Measurements from ENCODE around the gene RTP4.

DNA sequence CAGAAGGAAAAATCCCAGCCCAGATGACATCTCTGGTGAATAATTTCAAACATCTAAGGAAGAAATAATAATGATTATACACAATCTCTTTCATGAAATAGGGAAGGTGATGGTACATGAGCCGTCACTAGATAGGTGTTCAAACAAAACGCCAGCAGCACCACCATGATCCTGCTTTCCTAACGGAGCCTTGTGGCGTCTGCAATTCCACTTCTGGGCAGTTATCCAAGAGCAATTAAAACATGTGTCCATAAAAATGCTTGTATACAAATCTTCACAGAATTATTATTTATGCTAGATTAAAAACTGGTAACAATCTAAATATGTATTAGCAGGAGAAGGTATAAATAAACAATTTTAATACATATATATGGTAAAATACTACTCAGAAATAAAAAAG, 33.7 kb downstream of the RTP4 start:
- TF ChIP-seq, protein P1, sequence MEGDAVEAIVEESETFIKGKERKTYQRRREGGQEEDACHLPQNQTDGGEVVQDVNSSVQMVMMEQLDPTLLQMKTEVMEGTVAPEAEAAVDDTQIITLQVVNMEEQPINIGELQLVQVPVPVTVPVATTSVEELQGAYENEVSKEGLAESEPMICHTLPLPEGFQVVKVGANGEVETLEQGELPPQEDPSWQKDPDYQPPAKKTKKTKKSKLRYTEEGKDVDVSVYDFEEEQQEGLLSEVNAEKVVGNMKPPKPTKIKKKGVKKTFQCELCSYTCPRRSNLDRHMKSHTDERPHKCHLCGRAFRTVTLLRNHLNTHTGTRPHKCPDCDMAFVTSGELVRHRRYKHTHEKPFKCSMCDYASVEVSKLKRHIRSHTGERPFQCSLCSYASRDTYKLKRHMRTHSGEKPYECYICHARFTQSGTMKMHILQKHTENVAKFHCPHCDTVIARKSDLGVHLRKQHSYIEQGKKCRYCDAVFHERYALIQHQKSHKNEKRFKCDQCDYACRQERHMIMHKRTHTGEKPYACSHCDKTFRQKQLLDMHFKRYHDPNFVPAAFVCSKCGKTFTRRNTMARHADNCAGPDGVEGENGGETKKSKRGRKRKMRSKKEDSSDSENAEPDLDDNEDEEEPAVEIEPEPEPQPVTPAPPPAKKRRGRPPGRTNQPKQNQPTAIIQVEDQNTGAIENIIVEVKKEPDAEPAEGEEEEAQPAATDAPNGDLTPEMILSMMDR (conservative IDR thresholded peaks at IDR 0.05; ENCODE audit: low read length) = no peak
- TF ChIP-seq EZH2phosphoT487 (IDR thresholded peaks at IDR 0.05; ENCODE audit: borderline replicate concordance, low read depth, low read length) = no peak

Data from OCI-LY7 (cell line).